Effector memory CD8-positive, alpha-beta T cell (primary cell): Measurements from ENCODE around the gene CNGA4.

Experiments used
- ATAC-seq: fragments of 150-1000 bp; cut with Tn5 transposase; replicated peaks from 2 replicates; pipeline ENCODE4 v1.10.0; 2021; ENCODE audit warnings: mild to moderate bottlenecking, moderate library complexity
- DNase-seq, 3 experiments: peaks; one replicate each; pipeline ENCODE4 v3.0.0; 2021
- H3K27ac Mint-ChIP-seq, 2 donors: one replicate each; pipeline ENCODE4 v1.8.0; 2022; ENCODE audit warnings: mild to moderate bottlenecking in 2 of 2, mixed read lengths in 2 of 2, moderate library complexity in 2 of 2
- H3K27me3 Mint-ChIP-seq, 2 donors: one replicate each; pipeline ENCODE4 v1.8.0; 2022; ENCODE audit warnings: mixed read lengths in 2 of 2
- H3K36me3 Mint-ChIP-seq: one replicate; pipeline ENCODE4 v1.8.0; 2022; ENCODE audit warnings: mild to moderate bottlenecking, moderate library complexity, mixed read lengths; ENCODE audit not compliant: insufficient read depth
- H3K4me1 Mint-ChIP-seq, 2 donors: one replicate each; pipeline ENCODE4 v1.8.0; 2022; ENCODE audit warnings: low read depth in 2 of 2, mixed read lengths in 2 of 2
- H3K4me3 Mint-ChIP-seq, 2 donors: one replicate each; pipeline ENCODE4 v1.8.0; 2022; ENCODE audit warnings: mild to moderate bottlenecking in 2 of 2, mixed read lengths in 2 of 2, moderate library complexity in 2 of 2
- H3K9me3 Mint-ChIP-seq, 2 donors: one replicate each; pipeline ENCODE4 v1.8.0; 2022; ENCODE audit warnings: mixed read lengths in 2 of 2
- total RNA-seq, 9 experiments: gene quantifications; one replicate each; lab custom pipeline; 2026; lab: John Stamatoyannopoulos, UW

CNGA4 gene, protein sequence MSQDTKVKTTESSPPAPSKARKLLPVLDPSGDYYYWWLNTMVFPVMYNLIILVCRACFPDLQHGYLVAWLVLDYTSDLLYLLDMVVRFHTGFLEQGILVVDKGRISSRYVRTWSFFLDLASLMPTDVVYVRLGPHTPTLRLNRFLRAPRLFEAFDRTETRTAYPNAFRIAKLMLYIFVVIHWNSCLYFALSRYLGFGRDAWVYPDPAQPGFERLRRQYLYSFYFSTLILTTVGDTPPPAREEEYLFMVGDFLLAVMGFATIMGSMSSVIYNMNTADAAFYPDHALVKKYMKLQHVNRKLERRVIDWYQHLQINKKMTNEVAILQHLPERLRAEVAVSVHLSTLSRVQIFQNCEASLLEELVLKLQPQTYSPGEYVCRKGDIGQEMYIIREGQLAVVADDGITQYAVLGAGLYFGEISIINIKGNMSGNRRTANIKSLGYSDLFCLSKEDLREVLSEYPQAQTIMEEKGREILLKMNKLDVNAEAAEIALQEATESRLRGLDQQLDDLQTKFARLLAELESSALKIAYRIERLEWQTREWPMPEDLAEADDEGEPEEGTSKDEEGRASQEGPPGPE
- 0 to 0.68 (median 0.13) reads per million in 9 experiments for total RNA-seq

DNA sequence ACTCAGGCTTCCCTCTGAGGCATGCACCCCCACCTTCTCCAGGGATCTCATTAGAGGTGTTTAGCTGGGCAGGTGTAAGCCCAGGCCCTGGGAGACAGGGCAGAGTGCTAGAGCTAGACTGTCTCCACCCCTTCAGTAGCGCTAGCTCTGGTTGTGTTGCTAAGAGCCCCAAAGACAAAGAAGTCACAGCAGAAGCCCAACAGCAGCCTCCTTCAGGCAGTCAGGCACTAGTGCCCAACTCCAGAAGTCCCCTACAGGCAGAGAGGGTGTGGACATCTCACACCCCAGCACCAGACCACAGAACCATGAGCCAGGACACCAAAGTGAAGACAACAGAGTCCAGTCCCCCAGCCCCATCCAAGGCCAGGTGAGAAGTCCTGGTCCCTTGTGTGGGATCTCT is at the start of gene CNGA4:
TSS of gene CNGA4 (plus strand) at position 188 of the 400 bp plus-strand sequence. CDS start at position 306, 118 bp downstream.
- H3K4me1 Mint-ChIP-seq: peaks cover 9 to 12% of the 10 kb centered on the region in 2 donors
- H3K4me3 Mint-ChIP-seq: no peak within 1 kb of the TSS
- H3K36me3 Mint-ChIP-seq: peaks cover 12% of the 10 kb centered on the region
- no peaks in the 10 kb centered on the region for H3K9me3 Mint-ChIP-seq
- no peak for ATAC-seq
- H3K27ac Mint-ChIP-seq: no peak within 1 kb of the TSS
- no peak for DNase-seq
- peaks cover 9 to 27% of the 10 kb centered on the region in 2 donors for H3K27me3 Mint-ChIP-seq

DNA sequence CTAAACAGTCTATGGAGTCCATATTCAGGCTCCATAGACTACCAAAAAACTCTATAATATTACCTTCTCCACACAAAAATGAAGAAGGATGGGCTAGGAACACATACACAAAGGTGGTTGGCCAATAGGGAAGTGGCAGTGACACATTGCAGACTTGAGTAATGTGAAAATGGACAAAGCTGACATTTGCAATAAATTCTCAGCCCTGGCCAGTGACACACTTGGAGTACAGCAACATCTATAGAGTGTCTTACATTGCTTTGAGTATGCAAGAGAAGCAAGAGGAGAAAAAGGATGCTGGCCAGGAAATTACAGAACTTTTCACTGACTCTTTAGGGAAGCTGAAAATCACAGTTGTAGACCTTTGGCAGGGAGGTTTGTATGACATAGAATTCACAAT is 47.1 kb upstream of the CNGA4 start:
- H3K4me3 Mint-ChIP-seq: no peak overlapping the region
- ATAC-seq: no peak
- H3K27ac Mint-ChIP-seq: no peak overlapping the region
- no peak for DNase-seq
- peaks cover 8 to 9% of the 10 kb centered on the region in 2 donors for H3K4me1 Mint-ChIP-seq
- H3K9me3 Mint-ChIP-seq: no peaks in the 10 kb centered on the region
- no peaks in the 10 kb centered on the region for H3K27me3 Mint-ChIP-seq
- H3K36me3 Mint-ChIP-seq: no peaks in the 10 kb centered on the region

DNA sequence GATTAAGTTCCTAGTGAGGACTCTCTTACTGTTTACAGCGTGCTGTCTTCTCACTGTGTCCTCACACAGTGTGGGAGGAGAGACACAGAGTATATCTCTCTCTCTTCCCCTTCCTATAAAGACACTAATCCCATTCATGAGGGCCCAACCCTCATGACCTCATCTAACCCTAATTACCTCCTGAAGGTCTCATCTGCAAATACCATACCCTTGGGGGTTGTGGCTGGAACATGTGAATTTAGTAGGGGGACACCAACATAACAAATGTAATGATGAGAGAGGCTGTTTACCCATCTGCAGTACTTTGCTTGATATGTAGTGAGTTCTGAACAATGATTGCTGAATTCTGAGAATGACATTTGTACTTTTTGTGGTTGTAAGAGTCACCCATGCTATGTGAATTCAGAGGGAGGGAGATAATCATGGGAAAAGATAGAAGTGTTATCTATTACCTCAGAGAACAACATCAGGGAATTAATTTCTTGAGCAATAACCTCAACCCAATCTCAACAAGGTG is 44.8 kb upstream of the CNGA4 start:
- no peaks in the 10 kb centered on the region for H3K27me3 Mint-ChIP-seq
- no peak overlapping the region for H3K27ac Mint-ChIP-seq
- ATAC-seq (no peak), DNase-seq (no peak)
- no peaks in the 10 kb centered on the region for H3K9me3 Mint-ChIP-seq
- no peaks in the 10 kb centered on the region for H3K36me3 Mint-ChIP-seq
- no peak overlapping the region for H3K4me3 Mint-ChIP-seq
- peaks cover 14 to 20% of the 10 kb centered on the region in 2 donors for H3K4me1 Mint-ChIP-seq

DNA sequence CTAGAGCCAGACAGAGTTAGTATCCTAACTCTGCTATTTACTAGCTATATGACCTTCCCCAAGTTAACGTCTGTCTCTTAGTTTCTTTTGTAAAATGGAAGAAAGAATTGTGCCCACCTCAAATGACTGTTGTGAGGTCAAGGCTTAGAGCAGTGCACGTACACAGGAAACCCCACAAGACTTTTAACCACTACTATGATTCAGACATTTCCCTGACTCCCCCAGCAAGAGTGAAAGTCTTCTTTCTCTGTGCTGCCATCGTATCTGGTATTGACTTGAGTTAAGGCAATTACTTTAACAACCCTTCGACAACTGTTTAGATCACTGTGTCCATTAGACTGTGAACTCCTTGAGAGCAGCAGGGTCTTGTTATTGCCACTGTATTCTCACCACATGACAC is 42.5 kb upstream of the CNGA4 start:
- DNase-seq (peak in 1 of 3 experiments; percentile 18), ATAC-seq (peak; percentile 69)
- H3K27me3 Mint-ChIP-seq: no peaks in the 10 kb centered on the region
- peak overlapping the region; percentile 7 to 29 for H3K4me3 Mint-ChIP-seq
- peaks cover 6% of the 10 kb centered on the region for H3K36me3 Mint-ChIP-seq
- H3K4me1 Mint-ChIP-seq: peaks cover 30 to 37% of the 10 kb centered on the region in 2 donors
- peak overlapping the region; percentile 55 to 61 for H3K27ac Mint-ChIP-seq
- H3K9me3 Mint-ChIP-seq: peaks cover 0 to 3% of the 10 kb centered on the region in 2 donors

DNA sequence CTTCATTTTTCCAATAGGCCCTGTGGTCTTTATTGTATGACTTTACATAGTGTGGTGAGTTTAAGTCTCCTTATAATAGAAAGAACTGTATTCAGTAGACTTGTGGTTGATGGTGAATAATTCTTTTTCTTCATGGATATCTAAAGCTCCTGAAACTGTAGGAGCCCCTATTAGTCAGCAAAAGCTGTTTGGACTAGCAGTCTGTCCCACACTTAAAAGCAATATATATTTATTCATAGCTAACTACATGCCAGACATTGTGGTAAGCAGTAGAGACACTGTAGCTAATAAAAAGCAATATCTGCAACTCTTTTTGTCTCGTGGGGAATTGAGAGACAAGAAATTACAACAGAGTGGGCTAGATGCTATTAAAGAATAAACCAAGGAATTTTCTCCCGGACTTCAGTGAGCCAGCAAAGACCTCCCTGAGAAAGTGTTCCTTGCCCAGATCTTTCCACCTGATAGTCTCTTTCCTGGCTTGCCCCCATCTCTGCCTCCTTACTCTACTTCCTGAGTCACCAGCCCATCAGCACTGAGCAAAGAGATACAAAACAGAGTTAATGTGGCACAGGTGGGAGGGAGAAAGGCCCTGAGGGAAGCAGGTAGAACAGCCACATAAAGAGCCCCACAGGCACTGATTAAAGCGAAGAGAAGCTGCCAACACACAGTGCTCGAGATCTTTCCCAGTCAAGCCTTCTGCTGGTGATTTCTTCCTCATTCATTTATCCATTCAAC is 41.3 kb upstream of the CNGA4 start:
- Mint-ChIP-seq H3K9me3 (peaks cover 0 to 3% of the 10 kb centered on the region in 2 donors), H3K27ac (peak overlapping the region; percentile 55 to 61), H3K27me3 (no peaks in the 10 kb centered on the region), H3K36me3 (peaks cover 6% of the 10 kb centered on the region), H3K4me3 (peak overlapping the region; percentile 18 to 28), H3K4me1 (peaks cover 37 to 47% of the 10 kb centered on the region in 2 donors)
- ATAC-seq (no peak), DNase-seq (no peak)

DNA sequence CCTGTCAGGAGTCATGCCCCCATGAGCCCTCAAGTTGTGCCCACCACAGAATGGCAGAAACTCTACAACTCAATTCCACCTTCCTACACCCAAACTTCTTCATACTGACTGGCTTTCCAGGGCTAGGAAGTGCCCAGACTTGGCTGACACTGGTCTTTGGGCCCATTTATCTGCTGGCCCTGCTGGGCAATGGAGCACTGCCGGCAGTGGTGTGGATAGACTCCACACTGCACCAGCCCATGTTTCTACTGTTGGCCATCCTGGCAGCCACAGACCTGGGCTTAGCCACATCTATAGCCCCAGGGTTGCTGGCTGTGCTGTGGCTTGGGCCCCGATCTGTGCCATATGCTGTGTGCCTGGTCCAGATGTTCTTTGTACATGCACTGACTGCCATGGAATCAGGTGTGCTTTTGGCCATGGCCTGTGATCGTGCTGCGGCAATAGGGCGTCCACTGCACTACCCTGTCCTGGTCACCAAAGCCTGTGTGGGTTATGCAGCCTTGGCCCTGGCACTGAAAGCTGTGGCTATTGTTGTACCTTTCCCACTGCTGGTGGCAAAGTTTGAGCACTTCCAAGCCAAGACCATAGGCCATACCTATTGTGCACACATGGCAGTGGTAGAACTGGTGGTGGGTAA is 39.6 kb upstream of the CNGA4 start, which contains the start of gene OR52W1:
TSS of gene OR52W1 (plus strand) at position 51 of the 637 bp plus-strand sequence. CDS start at position 51, 0 bp downstream.
- peak within 1 kb of the TSS in 1 of 2 donors; percentile 28 for H3K4me3 Mint-ChIP-seq
- peaks cover 0 to 3% of the 10 kb centered on the region in 2 donors for H3K9me3 Mint-ChIP-seq
- ATAC-seq (no peak), DNase-seq (no peak)
- H3K4me1 Mint-ChIP-seq: peaks cover 50 to 63% of the 10 kb centered on the region in 2 donors
- H3K36me3 Mint-ChIP-seq: peaks cover 6% of the 10 kb centered on the region
- no peaks in the 10 kb centered on the region for H3K27me3 Mint-ChIP-seq
- H3K27ac Mint-ChIP-seq: peak within 1 kb of the TSS; percentile 86 to 98

DNA sequence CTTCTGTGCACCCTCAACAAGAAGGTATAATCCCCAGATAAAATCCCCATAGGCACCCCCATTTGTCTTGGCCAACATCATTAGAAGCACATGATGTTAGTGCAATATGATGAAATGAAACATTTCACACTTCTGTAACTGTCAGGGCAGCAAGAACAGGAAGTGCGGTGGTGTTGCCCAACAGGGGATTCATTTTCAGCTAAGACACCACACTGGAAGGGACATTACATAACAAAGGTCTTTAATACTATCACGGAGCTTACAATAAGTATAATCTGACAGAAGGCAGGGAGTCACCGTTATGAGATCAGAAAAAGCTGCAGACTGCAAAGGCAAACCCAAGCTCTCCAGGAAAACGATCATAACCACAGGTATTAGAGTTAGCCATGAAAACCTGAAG is 37.9 kb upstream of the CNGA4 start:
- Mint-ChIP-seq H3K9me3 (peaks cover 0 to 3% of the 10 kb centered on the region in 2 donors), H3K36me3 (peaks cover 10% of the 10 kb centered on the region), H3K4me3 (peak overlapping the region; percentile 54 to 75)

DNA sequence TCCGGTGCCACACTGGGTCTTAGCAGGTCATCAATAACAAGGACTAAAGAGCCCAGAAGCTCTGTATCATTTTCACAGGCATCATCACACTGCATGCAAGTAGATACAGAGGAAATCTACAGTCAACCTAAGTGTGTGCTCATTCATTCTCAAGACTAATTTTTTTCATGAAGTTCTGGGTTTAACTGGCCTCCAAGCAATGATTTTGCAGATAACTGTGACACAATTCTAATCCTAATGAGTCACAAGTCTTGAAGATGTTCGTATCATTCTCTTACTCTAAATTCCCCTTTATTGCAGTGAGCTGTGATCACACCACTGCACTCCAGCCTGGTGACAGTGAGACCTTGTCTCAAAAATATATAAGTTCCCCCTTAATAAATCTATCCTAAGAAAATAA is 37.4 kb upstream of the CNGA4 start:
- H3K4me1 Mint-ChIP-seq: peaks cover 52 to 59% of the 10 kb centered on the region in 2 donors
- no peak for DNase-seq
- peaks cover 0 to 3% of the 10 kb centered on the region in 2 donors for H3K9me3 Mint-ChIP-seq
- H3K4me3 Mint-ChIP-seq: peak overlapping the region; percentile 54 to 75
- peak overlapping the region; percentile 86 to 98 for H3K27ac Mint-ChIP-seq
- peaks cover 14% of the 10 kb centered on the region for H3K36me3 Mint-ChIP-seq
- peak; percentile 54 for ATAC-seq
- no peaks in the 10 kb centered on the region for H3K27me3 Mint-ChIP-seq

More for the DNA sequence above, 37.9 kb upstream of the CNGA4 start:
- H3K27ac Mint-ChIP-seq: peak overlapping the region; percentile 86 to 98
- DNase-seq (peak; percentile 28 to 30 (median 28)), ATAC-seq (peak; percentile 72)
- peaks cover 57 to 64% of the 10 kb centered on the region in 2 donors for H3K4me1 Mint-ChIP-seq
- no peaks in the 10 kb centered on the region for H3K27me3 Mint-ChIP-seq

DNA sequence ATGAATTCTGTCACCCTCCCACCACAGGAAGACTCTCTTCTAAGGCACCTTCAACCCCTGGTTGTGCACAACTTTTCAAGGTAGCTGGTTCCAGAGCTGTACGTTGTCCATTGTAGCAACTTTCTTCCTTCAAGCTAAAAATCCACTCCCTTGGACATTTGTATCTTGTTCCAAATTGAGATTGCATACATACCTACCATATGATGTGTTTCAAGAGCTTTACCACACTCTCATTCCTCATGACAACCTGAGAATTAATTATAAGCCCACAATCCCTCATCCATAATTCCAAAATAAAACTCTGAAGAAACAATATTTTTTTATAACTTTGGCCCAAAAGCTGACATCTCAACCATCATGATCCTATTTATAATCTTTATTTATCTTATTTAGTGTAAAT is 36.8 kb upstream of the CNGA4 start:
- Mint-ChIP-seq H3K36me3 (peaks cover 17% of the 10 kb centered on the region), H3K9me3 (peaks cover 0 to 3% of the 10 kb centered on the region in 2 donors), H3K27ac (peak overlapping the region; percentile 86 to 98), H3K27me3 (no peaks in the 10 kb centered on the region), H3K4me3 (no peak overlapping the region), H3K4me1 (peaks cover 50 to 57% of the 10 kb centered on the region in 2 donors)
- no peak for DNase-seq
- ATAC-seq: no peak

DNA sequence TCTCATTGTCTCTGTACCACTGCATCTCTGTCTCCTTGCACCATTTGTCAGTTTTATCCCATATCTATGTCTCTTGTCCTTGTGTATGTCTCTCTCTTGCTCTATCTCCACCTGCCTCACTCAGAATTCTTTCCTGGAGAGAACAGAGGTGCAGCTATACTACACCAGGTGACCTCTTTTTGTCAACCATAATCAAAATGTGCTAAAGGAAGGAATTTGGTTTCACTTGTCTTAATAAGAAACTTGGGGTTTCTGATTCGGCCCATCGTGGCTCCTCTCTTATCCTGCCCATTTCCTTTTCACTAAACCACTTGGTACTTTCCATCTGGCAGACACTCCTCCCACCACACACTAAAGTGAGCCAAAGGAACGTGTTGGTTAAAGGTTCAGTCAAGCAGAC is 35.6 kb upstream of the CNGA4 start:
- Mint-ChIP-seq H3K9me3 (peaks cover 0 to 3% of the 10 kb centered on the region in 2 donors), H3K27ac (peak overlapping the region; percentile 73 to 98), H3K4me3 (peak overlapping the region; percentile 40 to 43), H3K4me1 (peaks cover 49 to 53% of the 10 kb centered on the region in 2 donors), H3K27me3 (no peaks in the 10 kb centered on the region), H3K36me3 (peaks cover 17% of the 10 kb centered on the region)
- ATAC-seq (peak; percentile 70), DNase-seq (peak; percentile 18 to 31 (median 26))

DNA sequence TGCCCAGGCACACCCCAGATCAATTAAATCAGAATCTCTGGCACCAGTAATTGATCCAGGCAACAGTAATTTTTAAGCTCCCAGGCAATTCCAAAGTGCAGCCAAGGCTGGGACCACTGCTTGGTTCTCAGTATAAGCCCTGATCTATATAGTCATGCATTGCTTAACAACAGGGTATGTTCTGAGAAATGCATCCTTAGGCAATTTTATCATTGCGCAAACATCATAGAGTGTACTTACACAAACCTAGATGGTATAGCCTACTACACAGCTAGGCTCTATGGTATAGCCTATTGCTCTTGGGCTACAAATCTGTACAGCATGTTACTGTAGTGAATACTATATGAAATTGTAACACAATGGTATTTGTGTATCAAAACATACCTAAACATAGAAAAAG is 34.2 kb upstream of the CNGA4 start:
- peak overlapping the region in 1 of 2 donors; percentile 54 for H3K27ac Mint-ChIP-seq
- H3K4me3 Mint-ChIP-seq: no peak overlapping the region
- DNase-seq: no peak
- peaks cover 27% of the 10 kb centered on the region for H3K36me3 Mint-ChIP-seq
- no peak for ATAC-seq
- H3K9me3 Mint-ChIP-seq: peaks cover 0 to 3% of the 10 kb centered on the region in 2 donors
- H3K27me3 Mint-ChIP-seq: no peaks in the 10 kb centered on the region
- peaks cover 44 to 45% of the 10 kb centered on the region in 2 donors for H3K4me1 Mint-ChIP-seq

DNA sequence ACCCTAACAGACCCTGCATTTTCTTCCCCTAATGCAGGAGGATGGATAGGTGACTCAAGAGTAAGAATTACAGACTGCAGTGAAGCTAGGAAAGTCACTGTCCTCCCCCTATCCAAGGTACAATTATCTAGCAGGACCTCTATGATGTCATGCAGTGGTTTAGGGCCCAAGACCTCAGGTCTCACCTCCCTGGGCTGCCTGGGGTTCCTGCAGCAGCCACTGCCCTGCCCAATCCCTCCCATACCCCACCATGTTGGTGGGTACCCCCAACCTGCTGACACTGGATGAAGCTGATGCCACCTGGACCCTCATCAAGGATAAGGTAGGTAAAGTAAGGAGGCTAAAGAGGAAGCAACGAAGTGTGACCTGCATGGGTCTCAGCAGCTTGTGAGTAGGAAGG is 33.5 kb upstream of the CNGA4 start, which contains the start of gene C11orf42:
TSS of gene C11orf42 (plus strand) at position 192 of the 400 bp plus-strand sequence. CDS start at position 251, 59 bp downstream.
- H3K4me1 Mint-ChIP-seq: peaks cover 39 to 42% of the 10 kb centered on the region in 2 donors
- peaks cover 30% of the 10 kb centered on the region for H3K36me3 Mint-ChIP-seq
- ATAC-seq: no peak
- no peaks in the 10 kb centered on the region for H3K27me3 Mint-ChIP-seq
- DNase-seq: no peak
- peak within 1 kb of the TSS in 1 of 2 donors; percentile 59 for H3K27ac Mint-ChIP-seq
- H3K4me3 Mint-ChIP-seq: no peak within 1 kb of the TSS
- H3K9me3 Mint-ChIP-seq: peaks cover 0 to 3% of the 10 kb centered on the region in 2 donors
